ENCODE data around the gene TSEN2. TPM values are rescaled to one million over a fixed set of nuclear protein-coding genes. Genes with fewer than 3 reads are reported as not detected.

Gene TSEN2
- polyA plus RNA-seq, 4 donors: 4.6 to 14.8 (median 8.5) TPM

- Histone ChIP-seq H3K4me3 (ENCODE audit: low read depth in 1 of 3, low read length in 3 of 3) (no peak overlapping the region), H3K4me1 (ENCODE audit: control insufficient read depth in 3 of 3, insufficient read depth in 2 of 3, low read depth in 1 of 3, low read length in 2 of 3) (peaks cover 0 to 12% (median 5%) of the 10 kb centered on the region in 3 donors), H3K9me3 (ENCODE audit: control insufficient read depth in 2 of 2, insufficient read depth in 1 of 2, low read depth in 1 of 2, low read length in 1 of 2) (peaks cover 0 to 5% of the 10 kb centered on the region in 2 donors), H3K27me3 (ENCODE audit: control insufficient read depth in 3 of 3, insufficient read depth in 3 of 3, low read length in 3 of 3) (no peaks in the 10 kb centered on the region), H3K27ac (ENCODE audit: low read depth in 1 of 3, low read length in 2 of 3) (no peak overlapping the region), H3K36me3 (ENCODE audit: control insufficient read depth in 3 of 3, insufficient read depth in 2 of 3, low read depth in 1 of 3, low read length in 3 of 3) (no peaks in the 10 kb centered on the region)
- FAIRE-seq: no peak
- no peak for DNase-seq
- WGBS, 3 donors: 62 to 79% (median 78%) methylated on average over 8 of the region's 8 CpGs
Measured at GRCh38 chr3:12449889-12450682, 34.2 kb upstream of the TSEN2 start.

DNA sequence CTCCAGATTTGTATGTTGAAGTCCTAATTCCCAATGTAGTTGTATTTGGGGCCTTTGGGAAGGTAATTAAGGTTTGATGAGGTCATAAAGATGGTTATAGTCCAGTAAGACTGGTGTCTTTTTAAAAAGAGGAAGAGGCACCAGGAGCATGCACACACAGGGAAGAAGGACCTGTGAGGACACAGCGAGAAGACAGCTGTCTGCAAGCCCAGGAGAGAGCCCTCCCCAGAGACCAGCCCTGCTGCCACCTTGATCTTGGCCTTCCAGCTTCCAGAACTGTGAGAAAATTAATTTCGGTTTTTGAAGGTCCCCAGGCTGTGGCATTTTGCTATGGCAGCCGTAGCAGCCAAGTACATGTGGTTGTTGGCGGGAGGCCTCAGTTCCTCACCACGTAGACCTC is 32.8 kb upstream of the TSEN2 start:
- 87 to 96% (median 95%) methylated on average over 5 of the region's 5 CpGs for WGBS, 3 donors
- H3K27me3 ChIP-seq (ENCODE audit: control insufficient read depth in 3 of 3, insufficient read depth in 3 of 3, low read length in 3 of 3): no peaks in the 10 kb centered on the region
- H3K36me3 ChIP-seq (ENCODE audit: control insufficient read depth in 3 of 3, insufficient read depth in 2 of 3, low read depth in 1 of 3, low read length in 3 of 3): no peaks in the 10 kb centered on the region
- no peak overlapping the region for H3K27ac ChIP-seq (ENCODE audit: low read depth in 1 of 3, low read length in 2 of 3)
- no peak for FAIRE-seq
- H3K9me3 ChIP-seq (ENCODE audit: control insufficient read depth in 2 of 2, insufficient read depth in 1 of 2, low read depth in 1 of 2, low read length in 1 of 2): peaks cover 0 to 5% of the 10 kb centered on the region in 2 donors
- DNase-seq: no peak
- H3K4me1 ChIP-seq (ENCODE audit: control insufficient read depth in 3 of 3, insufficient read depth in 2 of 3, low read depth in 1 of 3, low read length in 2 of 3): no peaks in the 10 kb centered on the region
- H3K4me3 ChIP-seq (ENCODE audit: low read depth in 1 of 3, low read length in 3 of 3): no peak overlapping the region

GRCh38 chr3:12451960-12452359 is 32.3 kb upstream of the TSEN2 start:
- 84 to 100% (median 100%) methylated on average over 1 of the region's 1 CpG for WGBS, 3 donors
- Histone ChIP-seq H3K4me3 (ENCODE audit: low read depth in 1 of 3, low read length in 3 of 3) (no peak overlapping the region), H3K36me3 (ENCODE audit: control insufficient read depth in 3 of 3, insufficient read depth in 2 of 3, low read depth in 1 of 3, low read length in 3 of 3) (no peaks in the 10 kb centered on the region), H3K4me1 (ENCODE audit: control insufficient read depth in 3 of 3, insufficient read depth in 2 of 3, low read depth in 1 of 3, low read length in 2 of 3) (no peaks in the 10 kb centered on the region), H3K9me3 (ENCODE audit: control insufficient read depth in 2 of 2, insufficient read depth in 1 of 2, low read depth in 1 of 2, low read length in 1 of 2) (peaks cover 0 to 5% of the 10 kb centered on the region in 2 donors), H3K27me3 (ENCODE audit: control insufficient read depth in 3 of 3, insufficient read depth in 3 of 3, low read length in 3 of 3) (no peaks in the 10 kb centered on the region), H3K27ac (ENCODE audit: low read depth in 1 of 3, low read length in 2 of 3) (no peak overlapping the region)
- FAIRE-seq: no peak
- DNase-seq: no peak

- no peak overlapping the region for H3K4me3 ChIP-seq (ENCODE audit: low read depth in 1 of 3, low read length in 3 of 3)
- no peak for FAIRE-seq
- H3K4me1 ChIP-seq (ENCODE audit: control insufficient read depth in 3 of 3, insufficient read depth in 2 of 3, low read depth in 1 of 3, low read length in 2 of 3): no peaks in the 10 kb centered on the region
- H3K27me3 ChIP-seq (ENCODE audit: control insufficient read depth in 3 of 3, insufficient read depth in 3 of 3, low read length in 3 of 3): no peaks in the 10 kb centered on the region
- no peak for DNase-seq
- peaks cover 0 to 5% of the 10 kb centered on the region in 2 donors for H3K9me3 ChIP-seq (ENCODE audit: control insufficient read depth in 2 of 2, insufficient read depth in 1 of 2, low read depth in 1 of 2, low read length in 1 of 2)
- 88 to 93% (median 92%) methylated on average over 12 of the region's 12 CpGs for WGBS, 3 donors
- no peak overlapping the region for H3K27ac ChIP-seq (ENCODE audit: low read depth in 1 of 3, low read length in 2 of 3)
- no peaks in the 10 kb centered on the region for H3K36me3 ChIP-seq (ENCODE audit: control insufficient read depth in 3 of 3, insufficient read depth in 2 of 3, low read depth in 1 of 3, low read length in 3 of 3)
Measured at GRCh38 chr3:12452361-12453330, 31.6 kb upstream of the TSEN2 start.

DNA sequence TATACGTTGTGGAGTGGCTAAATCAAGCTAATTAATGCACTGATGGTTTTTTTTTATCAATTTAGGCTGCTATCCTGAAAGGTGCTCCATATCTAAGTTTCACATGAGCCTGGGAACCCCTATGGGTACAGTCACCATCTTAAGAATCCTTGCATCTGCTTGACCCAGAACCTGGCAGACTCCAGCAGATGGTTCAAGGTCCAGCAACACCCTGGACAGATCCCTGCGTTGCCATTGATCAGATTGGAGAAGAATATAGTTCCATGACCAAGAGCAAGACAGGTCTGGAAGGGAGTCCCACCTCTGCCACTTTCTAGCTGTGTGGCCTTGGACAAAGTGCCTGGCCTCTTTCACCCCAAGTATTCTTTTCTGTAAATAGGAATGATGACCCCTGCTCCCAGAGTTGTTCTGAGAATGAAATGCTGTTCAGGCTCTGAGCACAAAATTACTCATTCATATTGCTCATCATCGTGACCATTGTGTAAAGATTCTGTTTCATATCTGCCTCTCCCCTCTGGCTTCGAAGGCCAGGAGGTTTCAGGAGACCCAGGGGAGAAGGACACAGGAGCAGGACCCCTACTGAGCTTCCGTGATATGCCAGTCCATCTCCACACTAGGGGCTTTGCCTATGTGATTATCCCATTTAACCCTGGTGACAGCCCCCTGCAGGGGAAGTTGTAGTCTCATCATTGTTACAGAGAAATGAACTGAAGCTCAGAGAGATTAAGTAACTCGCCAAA is 30.0 kb upstream of the TSEN2 start:
- FAIRE-seq: no peak
- 69 to 75% (median 70%) methylated on average over 6 of the region's 6 CpGs for WGBS, 3 donors
- peaks cover 0 to 6% (median 0%) of the 10 kb centered on the region in 3 donors for H3K4me1 ChIP-seq (ENCODE audit: control insufficient read depth in 3 of 3, insufficient read depth in 2 of 3, low read depth in 1 of 3, low read length in 2 of 3)

DNA sequence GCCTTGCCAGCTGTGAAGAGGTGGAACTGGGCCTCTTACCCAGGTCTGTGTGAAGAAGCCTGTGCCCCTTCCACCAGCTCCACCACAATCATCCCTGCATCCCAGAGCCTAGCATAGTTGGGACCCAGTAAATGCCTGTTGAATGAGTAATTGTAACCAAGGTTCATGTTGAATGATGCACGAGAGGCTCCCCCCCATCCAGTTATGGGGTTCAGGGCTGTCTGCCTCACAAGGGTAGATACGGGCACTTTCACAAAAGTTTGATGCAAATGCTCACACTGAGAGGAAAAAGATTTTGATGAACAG is 29.5 kb upstream of the TSEN2 start:
- Histone ChIP-seq H3K9me3 (ENCODE audit: control insufficient read depth in 2 of 2, insufficient read depth in 1 of 2, low read depth in 1 of 2, low read length in 1 of 2) (peaks cover 0 to 5% of the 10 kb centered on the region in 2 donors), H3K4me3 (ENCODE audit: low read depth in 1 of 3, low read length in 3 of 3) (no peak overlapping the region), H3K36me3 (ENCODE audit: control insufficient read depth in 3 of 3, insufficient read depth in 2 of 3, low read depth in 1 of 3, low read length in 3 of 3) (no peaks in the 10 kb centered on the region), H3K27ac (ENCODE audit: low read depth in 1 of 3, low read length in 2 of 3) (no peak overlapping the region), H3K4me1 (ENCODE audit: control insufficient read depth in 3 of 3, insufficient read depth in 2 of 3, low read depth in 1 of 3, low read length in 2 of 3) (peaks cover 0 to 6% (median 0%) of the 10 kb centered on the region in 3 donors), H3K27me3 (ENCODE audit: control insufficient read depth in 3 of 3, insufficient read depth in 3 of 3, low read length in 3 of 3) (no peaks in the 10 kb centered on the region)
- no peak for FAIRE-seq
- no peak for DNase-seq
- 76 to 80% (median 77%) methylated on average over 2 of the region's 2 CpGs for WGBS, 3 donors

More for the DNA sequence above, 30.0 kb upstream of the TSEN2 start:
- H3K27me3 ChIP-seq (ENCODE audit: control insufficient read depth in 3 of 3, insufficient read depth in 3 of 3, low read length in 3 of 3): no peaks in the 10 kb centered on the region
- no peaks in the 10 kb centered on the region for H3K36me3 ChIP-seq (ENCODE audit: control insufficient read depth in 3 of 3, insufficient read depth in 2 of 3, low read depth in 1 of 3, low read length in 3 of 3)
- H3K9me3 ChIP-seq (ENCODE audit: control insufficient read depth in 2 of 2, insufficient read depth in 1 of 2, low read depth in 1 of 2, low read length in 1 of 2): peaks cover 0 to 5% of the 10 kb centered on the region in 2 donors
- DNase-seq: no peak
- no peak overlapping the region for H3K27ac ChIP-seq (ENCODE audit: low read depth in 1 of 3, low read length in 2 of 3)
- no peak overlapping the region for H3K4me3 ChIP-seq (ENCODE audit: low read depth in 1 of 3, low read length in 3 of 3)

DNA sequence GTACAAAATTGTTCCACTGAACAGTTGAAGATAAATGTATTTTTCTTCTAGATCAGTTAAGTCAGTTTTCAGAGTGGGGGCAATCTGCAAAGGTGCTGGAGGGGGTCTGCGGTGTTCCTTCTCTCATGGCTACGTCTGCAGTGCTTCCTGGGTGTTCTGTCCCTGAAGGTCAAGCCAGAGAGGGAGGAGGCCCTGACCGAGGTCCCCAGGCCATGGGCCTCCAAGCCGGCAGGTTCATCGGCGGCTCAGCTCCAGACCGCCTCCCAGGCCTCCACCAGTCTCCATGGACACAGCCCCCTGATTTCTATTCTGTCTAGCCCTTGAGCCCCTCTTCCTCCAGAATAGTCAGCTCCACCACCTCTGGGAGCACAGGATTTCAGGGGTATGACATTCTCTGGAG is 28.5 kb upstream of the TSEN2 start:
- H3K9me3 ChIP-seq (ENCODE audit: control insufficient read depth in 2 of 2, insufficient read depth in 1 of 2, low read depth in 1 of 2, low read length in 1 of 2): peaks cover 0 to 5% of the 10 kb centered on the region in 2 donors
- H3K4me1 ChIP-seq (ENCODE audit: control insufficient read depth in 3 of 3, insufficient read depth in 2 of 3, low read depth in 1 of 3, low read length in 2 of 3): peaks cover 0 to 13% (median 2%) of the 10 kb centered on the region in 3 donors
- no peak for FAIRE-seq
- H3K27me3 ChIP-seq (ENCODE audit: control insufficient read depth in 3 of 3, insufficient read depth in 3 of 3, low read length in 3 of 3): no peaks in the 10 kb centered on the region
- H3K36me3 ChIP-seq (ENCODE audit: control insufficient read depth in 3 of 3, insufficient read depth in 2 of 3, low read depth in 1 of 3, low read length in 3 of 3): no peaks in the 10 kb centered on the region
- no peak overlapping the region for H3K27ac ChIP-seq (ENCODE audit: low read depth in 1 of 3, low read length in 2 of 3)
- WGBS, 3 donors: 92 to 96% (median 94%) methylated on average over 7 of the region's 7 CpGs
- H3K4me3 ChIP-seq (ENCODE audit: low read depth in 1 of 3, low read length in 3 of 3): no peak overlapping the region
- DNase-seq: no peak

DNA sequence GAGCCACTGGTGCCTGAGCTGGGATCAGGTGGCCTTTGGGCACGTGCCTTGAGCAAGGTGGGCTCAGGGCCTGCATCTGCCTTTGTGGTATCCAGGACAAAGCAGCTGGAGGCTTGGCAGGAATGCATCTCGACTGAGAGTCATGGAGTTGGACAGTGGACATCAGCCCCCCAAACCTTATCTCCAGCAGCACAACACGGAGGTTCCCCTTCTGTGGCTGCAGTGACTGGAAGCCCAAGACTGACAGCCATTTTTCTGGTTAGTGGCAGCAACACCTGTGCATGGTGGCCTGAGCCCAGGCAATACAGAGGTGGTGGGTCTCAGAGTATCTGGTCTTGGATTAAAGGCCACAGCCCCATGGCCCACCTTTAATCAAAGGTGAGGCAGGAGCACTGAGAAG is 27.8 kb upstream of the TSEN2 start:
- H3K27ac ChIP-seq (ENCODE audit: low read depth in 1 of 3, low read length in 2 of 3): no peak overlapping the region
- H3K9me3 ChIP-seq (ENCODE audit: control insufficient read depth in 2 of 2, insufficient read depth in 1 of 2, low read depth in 1 of 2, low read length in 1 of 2): peaks cover 0 to 3% of the 10 kb centered on the region in 2 donors
- no peak overlapping the region for H3K4me3 ChIP-seq (ENCODE audit: low read depth in 1 of 3, low read length in 3 of 3)
- peaks cover 0 to 20% (median 2%) of the 10 kb centered on the region in 3 donors for H3K4me1 ChIP-seq (ENCODE audit: control insufficient read depth in 3 of 3, insufficient read depth in 2 of 3, low read depth in 1 of 3, low read length in 2 of 3)
- DNase-seq: no peak
- no peaks in the 10 kb centered on the region for H3K36me3 ChIP-seq (ENCODE audit: control insufficient read depth in 3 of 3, insufficient read depth in 2 of 3, low read depth in 1 of 3, low read length in 3 of 3)
- WGBS, 3 donors: 78 to 87% (median 78%) methylated on average over 3 of the region's 3 CpGs
- FAIRE-seq: no peak
- H3K27me3 ChIP-seq (ENCODE audit: control insufficient read depth in 3 of 3, insufficient read depth in 3 of 3, low read length in 3 of 3): no peaks in the 10 kb centered on the region

Data from small intestine (tissue), 7 donors.